ENCODE measurements around the gene RSPO4.

Gene RSPO4

GRCh38 chr20:967796-968742, 34.0 kb downstream of the RSPO4 start:
- DNase-seq: no peak

DNA sequence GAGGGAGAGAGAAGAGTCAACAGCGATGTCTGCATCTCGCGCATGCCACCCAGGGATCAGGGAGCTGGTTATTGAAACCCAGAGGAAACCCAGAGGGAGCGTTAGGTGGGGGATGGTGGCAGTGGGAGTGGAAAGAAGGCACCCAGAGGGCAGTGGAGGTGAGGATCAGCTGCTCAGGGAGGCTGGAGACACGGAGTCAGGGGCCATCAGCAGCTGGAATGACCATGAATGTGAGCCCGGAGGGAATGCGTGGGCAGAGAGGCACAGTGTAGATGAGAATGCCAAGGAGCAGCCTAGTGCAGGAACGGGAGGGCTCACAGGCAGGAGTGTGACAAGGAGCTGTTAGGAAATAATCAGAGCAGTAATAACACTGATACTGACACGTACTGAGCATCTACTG, 36.2 kb downstream of the RSPO4 start:
- peak; percentile 13 for DNase-seq

- no peak for DNase-seq
Observed at GRCh38 chr20:963795-964194, 38.3 kb downstream of the RSPO4 start.

DNA sequence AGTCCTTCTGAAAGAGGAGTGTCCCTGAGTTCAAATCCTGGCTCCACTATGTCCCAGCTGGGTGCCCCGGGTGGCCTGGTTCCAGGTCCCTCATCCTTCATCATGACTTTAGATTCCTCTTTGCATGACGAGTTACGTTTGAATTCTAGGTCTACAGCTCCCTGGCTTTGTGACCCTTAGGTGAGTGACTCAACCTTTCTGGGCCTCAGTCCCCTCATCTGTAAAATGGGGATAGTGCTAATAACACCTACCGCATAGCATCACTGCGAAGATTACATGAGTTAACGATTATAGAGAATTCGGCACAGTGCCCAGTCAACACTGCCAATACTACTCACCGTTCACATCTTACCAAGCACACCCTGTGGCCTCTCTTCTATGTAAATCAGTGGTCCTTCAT, 39.4 kb downstream of the RSPO4 start:
- no peak for DNase-seq

GRCh38 chr20:962223-962622, 39.9 kb downstream of the RSPO4 start:
- DNase-seq: no peak

DNA sequence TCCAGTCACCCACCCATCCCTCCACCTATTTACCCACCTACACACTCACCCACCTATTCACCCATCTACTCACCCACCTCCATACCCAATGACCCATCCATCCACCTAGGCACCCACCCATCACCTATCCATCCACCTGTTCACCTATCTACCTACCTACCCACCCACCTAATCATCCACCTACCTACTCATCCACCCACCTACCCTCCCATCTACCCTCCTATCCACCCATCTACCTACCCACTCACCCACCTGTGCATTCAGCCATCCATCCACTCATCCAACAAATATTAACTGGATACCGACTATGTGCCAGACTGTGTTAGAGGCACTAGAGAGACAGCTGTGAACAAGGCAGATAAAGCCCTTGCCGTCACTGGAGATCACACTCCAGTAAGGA, 40.3 kb downstream of the RSPO4 start:
- no peak for DNase-seq

DNA sequence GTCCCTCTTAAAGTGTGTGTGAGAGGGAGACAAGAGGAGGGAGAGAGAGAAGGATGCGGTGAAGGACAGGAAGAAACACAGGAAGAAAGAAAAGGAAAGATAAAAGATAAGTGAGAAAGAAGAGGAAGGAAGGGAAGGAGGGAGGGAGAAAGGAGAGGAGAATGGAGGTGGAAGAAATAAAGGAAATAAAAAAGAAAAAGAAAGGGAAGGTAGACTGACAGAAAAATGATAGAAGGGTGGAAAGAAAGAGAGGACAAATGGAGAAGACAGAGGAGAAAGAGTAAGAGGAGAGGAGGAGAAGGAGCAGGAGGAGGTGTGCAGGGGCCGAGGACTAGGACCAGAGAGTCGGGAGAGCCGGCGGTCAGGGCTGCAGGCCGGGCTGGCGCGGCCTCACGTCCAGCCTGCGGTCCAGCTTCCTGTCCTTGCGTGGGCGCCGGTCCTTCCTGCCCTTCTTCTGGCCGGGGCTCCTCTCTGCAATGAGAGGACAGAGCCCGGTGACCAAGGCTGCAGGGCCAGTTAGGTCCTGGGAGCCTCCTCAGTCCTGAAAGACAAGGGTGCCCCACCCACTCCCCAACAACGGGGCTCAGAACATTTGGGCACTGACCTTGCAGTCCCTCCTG, 42.0 kb downstream of the RSPO4 start:
- DNase-seq: no peak

DNA sequence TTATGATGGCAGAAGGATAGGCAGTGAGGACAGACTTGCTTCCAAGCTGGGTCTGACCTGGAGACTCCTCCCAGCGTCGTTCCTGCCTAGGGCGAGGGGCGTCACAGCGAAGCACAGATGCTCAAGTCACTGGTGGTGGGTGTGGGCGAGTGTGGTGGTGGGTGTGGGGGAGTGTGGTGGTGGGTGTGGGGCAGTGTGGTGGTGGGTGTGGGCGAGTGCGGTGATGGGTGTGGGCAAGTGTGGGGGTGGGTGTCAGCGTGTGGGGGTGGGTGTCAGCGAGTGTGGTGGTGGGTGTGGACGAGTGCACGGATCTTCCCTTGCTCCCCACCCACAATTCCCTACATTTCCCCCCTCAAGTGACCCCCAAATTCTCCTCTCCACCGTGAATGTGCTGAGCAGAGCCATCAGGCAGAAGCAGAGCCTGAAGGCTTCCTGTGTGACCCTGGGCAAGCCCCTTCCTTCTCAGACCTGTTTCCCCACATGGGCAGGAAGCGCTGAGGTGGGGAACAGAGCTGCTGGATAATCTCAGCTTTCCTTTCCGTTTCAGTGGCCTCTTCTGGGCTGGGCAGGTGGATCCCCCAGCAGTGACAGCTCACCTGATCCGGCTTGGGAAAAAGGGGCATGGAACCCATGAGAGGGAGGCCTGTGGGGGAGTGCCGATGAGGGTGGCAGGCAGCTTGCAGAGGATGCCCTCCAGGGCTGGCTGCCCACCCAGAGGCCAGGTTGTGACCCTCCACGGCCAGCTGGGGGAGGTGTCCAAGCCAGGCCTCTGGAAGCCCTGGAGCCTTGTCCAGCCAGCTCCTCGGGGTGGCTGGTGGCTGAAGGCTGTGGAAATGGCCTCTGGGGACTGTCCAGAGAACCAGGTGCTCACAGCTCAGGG, 42.9 kb downstream of the RSPO4 start:
- DNase-seq: no peak

DNA sequence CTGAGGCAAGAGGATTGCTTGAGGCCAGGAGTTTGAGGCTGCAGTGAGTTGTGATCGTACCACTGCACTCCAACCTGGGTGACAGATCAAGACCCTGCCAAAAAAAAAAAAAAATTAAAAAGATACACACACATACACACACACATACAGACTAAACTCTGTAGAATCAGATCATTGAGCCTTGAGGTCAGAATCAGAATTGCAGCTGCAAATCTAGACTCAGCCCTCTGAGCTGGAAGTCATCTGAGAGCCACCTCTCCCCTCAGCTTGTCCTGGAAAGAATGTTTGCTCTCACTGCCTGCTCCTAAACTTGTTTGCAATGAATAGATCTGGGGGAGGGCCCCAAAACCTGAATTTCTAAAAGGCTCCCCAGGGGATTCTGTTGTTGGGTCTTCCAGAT, 44.6 kb downstream of the RSPO4 start:
- no peak for DNase-seq

- peak; percentile 64 for DNase-seq
Observed at GRCh38 chr20:956330-956951, 45.7 kb downstream of the RSPO4 start.

DNA sequence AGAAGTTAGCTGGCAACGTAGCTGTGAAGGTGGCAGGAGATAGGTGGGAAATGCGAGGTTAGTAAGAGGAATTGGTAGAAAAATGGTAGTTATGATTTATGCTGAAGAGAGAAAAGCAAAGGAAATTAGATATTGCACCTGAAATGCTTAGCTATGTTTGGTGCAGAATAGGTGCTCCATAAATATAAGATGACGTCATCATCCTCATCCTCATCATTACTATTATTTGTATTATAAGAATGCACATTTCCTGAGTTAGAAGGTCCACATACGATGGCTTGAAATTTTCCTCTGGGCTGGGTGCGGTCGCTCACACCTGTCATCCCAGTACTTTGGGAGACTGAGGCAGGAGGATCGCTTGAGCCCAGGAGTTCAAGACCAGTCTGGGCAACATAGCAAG, 46.5 kb downstream of the RSPO4 start:
- DNase-seq: no peak

DNA sequence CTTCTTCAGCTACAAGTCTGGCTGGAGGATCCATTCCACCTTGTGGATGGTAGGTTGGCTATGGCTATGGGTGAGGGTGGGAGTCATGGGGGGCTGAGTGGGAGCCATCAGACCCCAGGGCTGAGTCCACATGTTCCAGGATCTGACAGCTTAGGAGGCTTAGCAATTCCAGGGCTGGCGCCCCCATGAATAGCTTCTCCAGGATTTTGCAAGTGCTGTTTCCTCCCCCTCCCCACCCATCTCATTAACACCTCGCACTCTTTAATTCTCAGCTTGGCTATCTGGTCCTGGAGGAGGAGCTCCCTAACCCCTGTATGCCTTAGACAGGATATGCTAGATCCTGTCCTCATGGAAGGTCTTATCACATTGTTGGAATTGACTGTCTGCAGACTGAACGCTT, 47.0 kb downstream of the RSPO4 start:
- DNase-seq: no peak

- no peak for DNase-seq
Observed at GRCh38 chr20:953742-954141, 48.4 kb downstream of the RSPO4 start.

DNA sequence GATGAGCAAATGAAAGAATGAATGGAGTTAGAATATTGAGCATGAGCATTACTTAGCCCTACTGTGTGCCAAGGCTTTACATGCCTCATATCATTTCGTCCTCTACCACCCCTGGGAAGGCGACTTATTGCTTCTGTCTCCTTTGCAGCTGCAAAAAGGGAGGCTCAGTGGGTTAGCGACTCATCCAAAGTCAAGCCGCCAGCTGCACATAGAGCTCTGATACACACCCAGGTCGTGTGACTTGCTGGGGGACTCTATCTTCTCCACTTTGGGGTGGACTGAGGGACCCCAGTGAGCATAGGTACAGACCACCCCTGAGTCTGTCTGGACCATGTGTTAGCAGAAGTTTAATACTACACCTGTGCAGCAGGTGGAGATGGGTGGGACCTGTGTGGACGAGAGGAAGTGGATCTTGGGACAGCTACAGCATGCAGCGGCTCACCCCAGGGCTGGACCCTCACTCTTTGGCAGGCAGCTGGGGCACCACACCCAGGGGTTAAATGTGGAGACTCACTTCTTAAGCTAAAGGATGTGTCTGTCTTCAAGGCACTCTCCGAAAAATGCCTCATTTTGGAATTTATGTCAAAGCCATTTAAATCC, 49.8 kb downstream of the RSPO4 start:
- DNase-seq: no peak

- DNase-seq: no peak
Observed at GRCh38 chr20:951384-952169, 50.5 kb downstream of the RSPO4 start.

- no peak for DNase-seq
Observed at GRCh38 chr20:949717-950116, 52.4 kb downstream of the RSPO4 start.

DNA sequence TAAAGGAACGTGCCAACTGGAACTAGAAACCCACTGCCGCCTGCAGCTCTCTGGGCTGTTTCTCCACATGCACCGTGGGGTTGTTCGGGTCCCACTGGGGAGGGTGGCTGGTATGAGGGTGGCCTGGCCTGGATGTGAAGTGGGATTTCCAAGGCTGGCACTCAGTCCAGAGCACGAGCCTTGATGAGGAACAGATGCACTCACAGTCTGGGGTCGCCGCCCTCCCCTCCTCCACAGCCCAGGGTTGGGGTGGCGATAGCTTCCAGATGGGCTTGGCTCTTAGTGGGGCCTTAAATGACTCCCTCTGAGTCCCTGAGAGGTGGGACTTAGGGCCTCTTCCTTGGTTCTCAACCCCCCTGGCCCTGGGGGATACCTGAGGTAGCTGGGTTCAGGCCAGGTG, 55.3 kb downstream of the RSPO4 start:
- no peak for DNase-seq

DNA sequence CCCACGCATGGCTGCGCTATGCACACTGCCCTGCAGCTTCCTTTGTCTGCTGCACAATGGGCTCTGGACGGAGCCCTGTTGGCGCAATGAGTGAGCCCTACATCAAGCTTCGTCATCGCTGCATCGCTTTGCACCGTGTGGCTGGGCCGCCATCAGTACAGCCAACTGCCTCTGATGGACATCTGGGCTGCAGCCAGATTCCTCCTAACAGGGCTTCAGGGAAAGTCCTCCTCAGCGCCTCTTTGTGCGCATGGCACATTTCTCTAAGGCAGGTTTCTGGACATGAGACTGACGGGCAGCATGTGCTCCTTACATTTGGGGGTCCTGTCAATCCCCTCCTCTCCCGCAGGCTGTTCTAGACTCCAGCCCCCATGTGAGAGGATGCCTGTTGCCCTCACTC, 56.3 kb downstream of the RSPO4 start:
- DNase-seq: no peak

DNA sequence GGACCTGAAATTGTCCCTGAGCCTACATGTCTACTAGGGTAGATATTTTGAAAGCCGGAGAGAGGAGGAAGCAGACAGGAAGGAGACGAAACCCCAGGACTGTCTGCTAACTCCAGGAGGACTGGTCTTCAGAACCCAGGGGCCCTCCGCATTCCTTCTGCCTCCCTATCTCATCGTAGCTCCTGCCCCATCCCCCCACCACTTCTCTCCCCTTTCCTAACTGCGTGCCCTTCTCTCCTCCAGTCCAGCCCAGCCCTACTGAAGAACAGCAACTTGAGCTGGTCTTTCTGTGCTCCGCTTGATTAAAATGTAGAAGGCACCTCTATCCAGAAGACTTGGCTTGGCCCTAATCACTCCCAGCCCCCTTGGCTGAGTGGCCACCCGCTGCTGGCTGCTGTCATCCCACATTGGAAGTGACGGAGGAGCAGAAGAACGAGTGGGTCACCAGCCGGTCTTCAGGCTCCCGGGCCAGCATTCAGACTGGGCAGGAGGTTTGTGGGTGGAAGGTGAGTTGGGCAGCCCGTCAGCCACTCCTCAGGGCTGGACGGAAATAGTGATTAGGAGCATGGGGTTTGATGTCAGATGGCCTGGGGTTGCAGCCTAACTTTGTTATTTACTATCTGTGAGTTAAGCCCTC, 57.2 kb downstream of the RSPO4 start:
- no peak for DNase-seq

DNA sequence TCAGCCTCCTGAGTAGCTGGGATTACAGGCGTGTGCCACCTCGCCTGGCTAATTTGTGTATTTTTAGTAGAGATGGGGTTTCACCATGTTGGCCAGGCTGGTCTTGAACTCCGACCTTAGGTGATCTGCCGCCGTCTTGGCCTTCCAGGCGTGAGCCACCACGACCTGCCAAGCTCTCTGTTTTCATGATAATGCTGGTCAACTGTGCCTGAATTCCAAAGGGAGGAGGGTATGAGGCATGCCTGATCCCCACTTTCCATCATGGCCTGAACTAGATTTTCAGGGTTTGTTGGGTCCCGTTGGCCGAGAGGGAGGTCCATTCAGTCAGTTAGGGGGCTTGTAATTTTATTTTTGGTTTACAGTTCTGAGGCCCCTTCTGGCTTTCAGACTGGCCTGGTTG, 58.0 kb downstream of the RSPO4 start:
- no peak for DNase-seq

- no peak for DNase-seq
Observed at GRCh38 chr20:942611-943010, 59.5 kb downstream of the RSPO4 start.
